HG02884 (cell line): ENCODE data around the gene DAGLB.
"Not testable (repeated sequence)": the region's sequence is repeated elsewhere in the genome, so short reads cannot be mapped to it uniquely, and the experiment has no call there.

Experiments
- ATAC-seq: cut with Tn5 transposase; IDR thresholded peaks from one replicate; pipeline ENCODE4 v1.9.1; 2021; ENCODE audit warnings: mild to moderate bottlenecking, moderate library complexity; ENCODE audit not compliant: unreplicated experiment

DAGLB gene

GRCh38 chr7:6379886-6380285 lies 67.9 kb downstream of the DAGLB start:
- no peak for ATAC-seq

GRCh38 chr7:6378556-6378955 lies 69.2 kb downstream of the DAGLB start:
- ATAC-seq, result not testable (repeated sequence)

GRCh38 chr7:6376820-6377219 lies 70.9 kb downstream of the DAGLB start:
- ATAC-seq, result no peak

- ATAC-seq, result no peak
Observed at GRCh38 chr7:6375348-6376101, 72.2 kb downstream of the DAGLB start.

- no peak for ATAC-seq
Observed at GRCh38 chr7:6367701-6368211, 80.0 kb downstream of the DAGLB start.

GRCh38 chr7:6365451-6365850 lies 82.3 kb downstream of the DAGLB start:
- no peak for ATAC-seq

- no peak for ATAC-seq
Observed at GRCh38 chr7:6360841-6361240, 86.9 kb downstream of the DAGLB start.

GRCh38 chr7:6359734-6360133 lies 88.0 kb downstream of the DAGLB start:
- no peak for ATAC-seq
